ENCODE data around the gene IRF2BPL.

IRF2BPL gene

DNA sequence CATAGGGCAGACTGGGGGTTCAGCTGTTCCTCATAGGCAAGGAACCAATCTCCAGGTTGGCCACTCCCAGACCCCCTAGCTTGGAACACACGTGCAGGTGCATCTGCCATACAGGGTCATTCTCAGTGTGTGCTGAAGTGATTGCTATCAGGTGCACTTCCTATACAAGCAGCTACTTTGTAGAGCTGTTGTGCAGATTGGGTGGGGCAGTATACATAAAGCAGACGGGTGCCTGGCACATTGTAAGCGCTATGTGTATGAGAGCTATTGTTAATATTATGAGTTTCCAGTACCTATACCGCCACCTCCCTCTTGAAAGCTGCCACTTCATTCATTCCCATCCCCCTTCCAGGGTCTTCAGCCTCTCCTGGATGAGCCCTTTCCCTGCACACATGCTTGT, 17.3 kb downstream of the IRF2BPL start:
- no peaks in the 10 kb centered on the region for H3K36me3 ChIP-seq (ENCODE audit: control insufficient read depth, insufficient read depth, low read length)
- peaks cover 10% of the 10 kb centered on the region for H3K4me1 ChIP-seq (ENCODE audit: control insufficient read depth, insufficient read depth, low read length, poor library complexity, severe bottlenecking)
- no peak overlapping the region for H3K27ac ChIP-seq (ENCODE audit: insufficient read depth, low read length, poor library complexity, severe bottlenecking)
- no peak overlapping the region for H3K4me3 ChIP-seq (ENCODE audit: insufficient read depth, low read depth, low read length, poor library complexity, severe bottlenecking)
- H3K9me3 ChIP-seq (ENCODE audit: control insufficient read depth, low read length), result no peaks in the 10 kb centered on the region
- DNase-seq, result no peak
- H3K27me3 ChIP-seq (replicated peaks; ENCODE audit: control insufficient read depth, insufficient read depth, low read length, poor library complexity, severe bottlenecking), result no peaks in the 10 kb centered on the region

DNA sequence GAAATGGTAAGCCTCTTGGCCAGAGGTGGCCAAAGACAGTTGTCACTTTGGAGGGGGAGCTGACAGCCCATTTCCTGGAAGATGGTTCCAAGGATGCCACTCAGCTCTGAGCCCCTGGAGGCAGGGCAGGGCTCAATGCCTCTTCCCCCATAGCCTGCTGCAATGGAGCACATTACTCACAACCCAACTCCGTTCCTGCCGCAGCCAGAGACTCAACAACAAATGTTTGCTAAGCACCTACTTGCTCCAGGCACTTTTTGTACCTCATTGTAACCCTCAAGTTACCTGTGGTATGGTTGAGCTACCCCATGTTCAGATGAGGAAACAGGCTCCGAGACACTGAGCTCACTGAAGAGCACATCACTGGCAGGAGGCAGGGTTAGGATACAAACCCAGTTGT, 19.5 kb downstream of the IRF2BPL start:
- no peak for DNase-seq
- Histone ChIP-seq H3K27me3 (replicated peaks; ENCODE audit: control insufficient read depth, insufficient read depth, low read length, poor library complexity, severe bottlenecking) (no peaks in the 10 kb centered on the region), H3K9me3 (ENCODE audit: control insufficient read depth, low read length) (no peaks in the 10 kb centered on the region), H3K36me3 (ENCODE audit: control insufficient read depth, insufficient read depth, low read length) (no peaks in the 10 kb centered on the region), H3K27ac (ENCODE audit: insufficient read depth, low read length, poor library complexity, severe bottlenecking) (no peak overlapping the region), H3K4me1 (ENCODE audit: control insufficient read depth, insufficient read depth, low read length, poor library complexity, severe bottlenecking) (peaks cover 10% of the 10 kb centered on the region), H3K4me3 (ENCODE audit: insufficient read depth, low read depth, low read length, poor library complexity, severe bottlenecking) (no peak overlapping the region)

DNA sequence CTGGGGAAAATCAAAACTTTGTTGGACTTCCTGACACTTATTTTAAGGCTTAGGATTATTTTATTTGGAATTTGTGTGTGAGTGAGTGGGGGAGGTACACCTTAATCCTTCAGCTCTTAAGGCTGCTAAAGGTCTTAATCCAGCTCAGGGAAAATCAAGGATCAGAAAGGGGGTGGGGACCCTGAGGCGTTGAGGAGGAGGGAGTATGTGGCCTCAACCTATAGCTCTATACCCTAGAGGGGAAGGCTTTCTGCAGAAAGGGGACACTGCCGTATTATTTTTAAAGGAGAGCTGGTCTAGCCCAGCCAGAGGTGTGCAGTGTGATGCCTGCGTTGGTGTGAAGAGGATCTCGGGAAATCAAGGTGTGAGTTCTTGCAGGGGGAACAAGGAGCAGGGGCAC, 20.0 kb downstream of the IRF2BPL start:
- Histone ChIP-seq H3K4me1 (ENCODE audit: control insufficient read depth, insufficient read depth, low read length, poor library complexity, severe bottlenecking) (peaks cover 10% of the 10 kb centered on the region), H3K27ac (ENCODE audit: insufficient read depth, low read length, poor library complexity, severe bottlenecking) (no peak overlapping the region), H3K36me3 (ENCODE audit: control insufficient read depth, insufficient read depth, low read length) (no peaks in the 10 kb centered on the region), H3K4me3 (ENCODE audit: insufficient read depth, low read depth, low read length, poor library complexity, severe bottlenecking) (no peak overlapping the region), H3K27me3 (replicated peaks; ENCODE audit: control insufficient read depth, insufficient read depth, low read length, poor library complexity, severe bottlenecking) (no peaks in the 10 kb centered on the region), H3K9me3 (ENCODE audit: control insufficient read depth, low read length) (no peaks in the 10 kb centered on the region)
- DNase-seq, result no peak

DNA sequence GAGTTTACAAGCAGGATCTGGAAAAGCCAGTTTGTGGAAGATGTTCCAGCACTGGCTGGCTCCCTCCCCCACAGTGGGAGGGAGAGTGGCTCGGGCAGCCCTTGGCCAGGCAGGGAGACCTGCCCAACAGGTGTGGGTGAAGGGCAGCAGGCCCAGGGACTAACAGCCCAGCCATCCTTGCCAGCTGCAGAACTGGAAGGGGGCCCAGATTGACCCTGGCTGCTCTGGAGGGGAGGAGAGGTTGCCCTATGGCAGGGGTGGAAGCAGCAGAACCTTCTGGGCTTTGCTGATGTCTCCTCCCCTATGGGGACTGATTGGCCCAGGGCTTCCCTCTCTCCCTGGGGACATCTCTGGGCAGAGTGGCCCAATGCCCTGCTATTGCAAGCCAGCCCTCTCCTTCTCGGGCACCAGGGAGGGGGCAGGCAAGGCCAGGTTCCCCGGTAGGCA, 20.5 kb downstream of the IRF2BPL start:
- Histone ChIP-seq H3K4me3 (ENCODE audit: insufficient read depth, low read depth, low read length, poor library complexity, severe bottlenecking) (no peak overlapping the region), H3K9me3 (ENCODE audit: control insufficient read depth, low read length) (no peaks in the 10 kb centered on the region), H3K27me3 (replicated peaks; ENCODE audit: control insufficient read depth, insufficient read depth, low read length, poor library complexity, severe bottlenecking) (no peaks in the 10 kb centered on the region), H3K4me1 (ENCODE audit: control insufficient read depth, insufficient read depth, low read length, poor library complexity, severe bottlenecking) (peaks cover 10% of the 10 kb centered on the region), H3K36me3 (ENCODE audit: control insufficient read depth, insufficient read depth, low read length) (no peaks in the 10 kb centered on the region), H3K27ac (ENCODE audit: insufficient read depth, low read length, poor library complexity, severe bottlenecking) (no peak overlapping the region)
- DNase-seq, result no peak

DNA sequence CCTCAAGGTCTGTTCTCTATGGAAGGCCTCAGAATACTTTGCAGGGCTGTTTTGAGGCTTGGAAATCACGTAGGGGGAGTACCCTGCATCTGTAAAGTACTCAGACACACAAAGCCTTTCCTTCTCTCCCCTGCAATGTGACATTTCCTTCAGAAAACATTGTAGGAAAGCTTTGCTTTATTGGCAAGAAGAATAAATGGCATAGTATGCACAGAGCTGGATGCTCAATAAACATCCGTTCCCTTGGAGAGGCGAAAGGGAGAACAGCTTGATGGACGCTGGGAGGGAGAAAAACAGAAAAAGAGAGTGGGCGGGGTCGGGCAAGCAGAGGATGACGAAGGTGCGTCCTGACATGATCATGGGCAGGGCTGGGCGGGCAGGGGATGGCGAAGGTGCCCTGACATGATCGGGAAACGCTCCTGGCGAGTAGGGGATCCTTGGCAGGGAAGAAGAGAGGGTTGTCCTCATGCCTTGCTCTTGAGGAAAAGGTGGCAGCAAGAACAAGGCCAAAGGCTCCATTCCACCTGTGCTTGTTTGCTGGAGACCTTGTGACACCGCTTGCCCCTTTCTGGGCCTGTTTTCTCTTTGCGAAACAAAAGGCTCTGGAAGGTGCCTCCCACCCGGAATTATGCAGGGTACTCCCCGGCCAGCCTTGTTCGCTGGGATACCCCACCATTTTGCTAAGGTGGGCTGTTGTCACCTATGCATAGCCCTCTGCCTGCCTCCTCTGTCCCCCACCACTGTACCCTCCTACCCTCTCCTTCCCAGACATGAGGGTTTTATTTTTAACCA, 21.1 kb downstream of the IRF2BPL start:
- no peak overlapping the region for H3K4me3 ChIP-seq (ENCODE audit: insufficient read depth, low read depth, low read length, poor library complexity, severe bottlenecking)
- H3K36me3 ChIP-seq (ENCODE audit: control insufficient read depth, insufficient read depth, low read length), result no peaks in the 10 kb centered on the region
- peaks cover 10% of the 10 kb centered on the region for H3K4me1 ChIP-seq (ENCODE audit: control insufficient read depth, insufficient read depth, low read length, poor library complexity, severe bottlenecking)
- DNase-seq, result no peak
- no peaks in the 10 kb centered on the region for H3K27me3 ChIP-seq (replicated peaks; ENCODE audit: control insufficient read depth, insufficient read depth, low read length, poor library complexity, severe bottlenecking)
- no peaks in the 10 kb centered on the region for H3K9me3 ChIP-seq (ENCODE audit: control insufficient read depth, low read length)
- H3K27ac ChIP-seq (ENCODE audit: insufficient read depth, low read length, poor library complexity, severe bottlenecking), result no peak overlapping the region

DNA sequence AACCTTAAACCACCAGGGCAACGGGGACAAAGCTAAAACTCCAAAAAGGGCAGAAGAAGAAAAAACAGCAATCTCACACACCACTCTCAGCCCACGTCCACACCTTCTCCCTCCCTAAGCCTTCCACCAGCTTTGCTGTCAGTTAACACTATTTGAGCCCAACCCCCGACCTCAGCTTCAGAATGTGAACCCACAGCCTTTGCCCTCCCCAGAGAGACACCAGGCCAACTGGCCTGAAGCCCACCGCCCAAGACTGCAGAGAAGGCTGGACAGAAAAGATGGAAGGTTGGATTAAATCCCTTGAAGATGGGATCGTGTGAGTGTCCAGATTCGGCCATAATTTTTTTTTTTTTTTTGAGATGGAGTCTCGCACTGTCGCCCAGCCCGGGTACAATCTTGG, 22.4 kb downstream of the IRF2BPL start:
- DNase-seq, result no peak
- Histone ChIP-seq H3K9me3 (ENCODE audit: control insufficient read depth, low read length) (no peaks in the 10 kb centered on the region), H3K36me3 (ENCODE audit: control insufficient read depth, insufficient read depth, low read length) (no peaks in the 10 kb centered on the region), H3K4me3 (ENCODE audit: insufficient read depth, low read depth, low read length, poor library complexity, severe bottlenecking) (no peak overlapping the region), H3K27me3 (replicated peaks; ENCODE audit: control insufficient read depth, insufficient read depth, low read length, poor library complexity, severe bottlenecking) (no peaks in the 10 kb centered on the region), H3K27ac (ENCODE audit: insufficient read depth, low read length, poor library complexity, severe bottlenecking) (no peak overlapping the region), H3K4me1 (ENCODE audit: control insufficient read depth, insufficient read depth, low read length, poor library complexity, severe bottlenecking) (peaks cover 6% of the 10 kb centered on the region)

DNA sequence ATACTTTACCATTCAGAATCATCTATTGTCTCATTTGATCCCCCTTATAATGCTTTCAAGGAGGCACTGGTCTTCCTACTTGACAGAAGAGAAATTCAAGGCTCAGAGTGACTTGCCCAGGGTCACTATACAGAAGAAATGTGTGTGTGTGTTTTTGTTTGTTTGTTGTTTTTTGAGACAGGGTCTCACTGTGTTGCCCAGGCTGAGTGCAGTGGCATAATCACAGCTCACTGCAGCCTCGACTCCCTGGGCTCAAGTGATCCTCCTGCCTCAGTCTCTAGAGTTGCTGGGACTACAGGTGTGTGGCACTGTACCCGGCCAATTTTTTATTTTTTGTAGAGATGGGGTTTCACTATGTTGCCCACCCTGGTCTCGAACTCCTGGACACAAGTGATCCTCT, 22.9 kb downstream of the IRF2BPL start:
- Histone ChIP-seq H3K36me3 (ENCODE audit: control insufficient read depth, insufficient read depth, low read length) (no peaks in the 10 kb centered on the region), H3K27ac (ENCODE audit: insufficient read depth, low read length, poor library complexity, severe bottlenecking) (no peak overlapping the region), H3K27me3 (replicated peaks; ENCODE audit: control insufficient read depth, insufficient read depth, low read length, poor library complexity, severe bottlenecking) (no peaks in the 10 kb centered on the region), H3K9me3 (ENCODE audit: control insufficient read depth, low read length) (no peaks in the 10 kb centered on the region), H3K4me1 (ENCODE audit: control insufficient read depth, insufficient read depth, low read length, poor library complexity, severe bottlenecking) (peaks cover 3% of the 10 kb centered on the region), H3K4me3 (ENCODE audit: insufficient read depth, low read depth, low read length, poor library complexity, severe bottlenecking) (no peak overlapping the region)
- no peak for DNase-seq

DNA sequence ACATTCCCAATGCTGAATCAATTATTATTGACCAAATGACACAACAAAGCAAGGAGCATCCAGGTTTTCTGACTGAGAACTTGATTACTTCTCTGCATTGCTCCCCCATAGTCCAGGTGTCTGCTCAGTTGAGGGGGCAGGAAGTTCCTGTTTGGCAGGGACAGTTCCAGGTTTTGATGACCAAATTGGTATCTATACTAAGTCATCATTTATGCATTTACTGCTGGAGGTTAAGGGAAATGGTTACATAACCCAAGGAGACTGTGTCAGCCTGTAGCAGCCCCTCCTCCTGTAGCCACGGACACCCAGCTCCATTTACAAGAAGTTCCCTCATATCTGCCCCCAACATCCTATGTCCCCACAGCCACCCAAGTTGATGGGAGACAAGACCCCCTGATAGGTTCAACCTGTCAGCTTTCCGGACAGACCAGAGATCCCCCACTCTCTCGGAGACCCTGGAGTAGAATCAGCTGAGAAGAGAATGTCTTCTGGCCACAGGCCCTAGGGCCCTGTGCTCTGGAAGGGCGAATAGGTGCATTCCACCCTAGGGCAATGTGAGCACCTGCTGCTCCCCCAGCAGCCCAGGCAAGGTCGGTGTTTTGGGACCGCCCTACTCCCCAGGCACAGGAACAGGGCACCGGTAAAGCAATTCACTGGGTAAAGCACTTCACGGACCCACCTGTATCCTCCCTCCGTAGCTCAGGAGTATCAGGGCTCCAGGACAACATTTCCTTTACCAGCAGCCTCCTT, 23.6 kb downstream of the IRF2BPL start:
- Histone ChIP-seq H3K36me3 (ENCODE audit: control insufficient read depth, insufficient read depth, low read length) (no peaks in the 10 kb centered on the region), H3K4me3 (ENCODE audit: insufficient read depth, low read depth, low read length, poor library complexity, severe bottlenecking) (no peak overlapping the region), H3K4me1 (ENCODE audit: control insufficient read depth, insufficient read depth, low read length, poor library complexity, severe bottlenecking) (no peaks in the 10 kb centered on the region), H3K9me3 (ENCODE audit: control insufficient read depth, low read length) (no peaks in the 10 kb centered on the region), H3K27ac (ENCODE audit: insufficient read depth, low read length, poor library complexity, severe bottlenecking) (no peak overlapping the region), H3K27me3 (replicated peaks; ENCODE audit: control insufficient read depth, insufficient read depth, low read length, poor library complexity, severe bottlenecking) (no peaks in the 10 kb centered on the region)
- DNase-seq, result no peak

DNA sequence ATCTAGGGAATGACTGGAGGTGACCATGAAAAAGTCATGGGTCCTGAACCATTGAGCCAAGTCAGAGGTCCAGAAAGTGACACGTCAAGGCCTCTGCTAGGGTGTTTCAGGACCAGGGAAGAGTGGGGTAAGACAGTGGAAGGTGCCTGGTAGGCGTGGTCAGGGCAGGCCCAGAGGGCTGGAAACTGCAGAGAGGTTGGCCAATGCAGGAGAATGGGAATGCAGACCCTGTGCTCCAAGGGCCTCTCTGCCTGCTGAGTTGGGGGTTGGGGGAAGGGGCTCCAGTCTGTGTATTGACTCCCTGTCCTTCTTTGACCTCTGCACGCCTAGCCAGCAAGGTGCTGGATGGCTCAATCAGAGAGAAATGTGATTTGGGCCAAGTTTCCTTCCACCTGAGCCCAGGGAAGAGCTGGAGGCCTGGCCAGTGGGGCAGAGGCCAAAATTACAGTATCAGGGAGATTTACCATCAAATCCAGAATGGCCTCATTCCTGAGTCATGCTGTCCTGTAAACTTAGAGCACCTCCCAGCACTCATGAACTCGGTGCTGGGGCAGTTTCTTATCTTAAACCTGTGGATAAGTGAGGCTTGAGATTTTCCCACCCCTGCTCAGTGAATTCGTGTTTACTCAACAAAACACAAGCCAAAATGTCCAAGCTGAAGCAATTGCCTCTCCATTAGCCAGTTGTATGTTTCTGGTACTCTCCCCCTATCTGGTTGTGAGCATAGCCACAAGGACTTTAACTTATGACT, 24.4 kb downstream of the IRF2BPL start:
- no peaks in the 10 kb centered on the region for H3K27me3 ChIP-seq (replicated peaks; ENCODE audit: control insufficient read depth, insufficient read depth, low read length, poor library complexity, severe bottlenecking)
- DNase-seq, result no peak
- H3K4me3 ChIP-seq (ENCODE audit: insufficient read depth, low read depth, low read length, poor library complexity, severe bottlenecking), result no peak overlapping the region
- H3K9me3 ChIP-seq (ENCODE audit: control insufficient read depth, low read length), result no peaks in the 10 kb centered on the region
- no peaks in the 10 kb centered on the region for H3K36me3 ChIP-seq (ENCODE audit: control insufficient read depth, insufficient read depth, low read length)
- H3K4me1 ChIP-seq (ENCODE audit: control insufficient read depth, insufficient read depth, low read length, poor library complexity, severe bottlenecking), result no peaks in the 10 kb centered on the region
- H3K27ac ChIP-seq (ENCODE audit: insufficient read depth, low read length, poor library complexity, severe bottlenecking), result no peak overlapping the region

DNA sequence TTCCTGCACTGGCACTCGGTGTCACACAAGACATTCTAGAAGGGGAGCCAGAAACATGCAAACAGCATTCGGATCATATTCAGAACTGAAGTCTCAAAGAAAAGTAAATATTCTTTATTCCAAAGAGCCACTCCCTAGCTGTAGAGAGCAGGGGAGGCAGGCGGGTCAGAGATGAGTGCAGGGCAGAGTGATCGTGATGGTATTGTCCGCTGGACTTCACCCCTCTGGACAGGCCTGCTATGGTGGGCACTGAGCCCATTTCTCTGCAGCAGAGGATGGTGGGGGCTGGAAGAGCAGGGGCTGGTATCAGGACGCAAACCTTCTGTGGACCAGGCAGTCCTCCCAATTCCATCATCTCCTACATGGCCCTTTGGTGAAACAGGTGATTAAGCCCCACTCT, 25.6 kb downstream of the IRF2BPL start:
- no peaks in the 10 kb centered on the region for H3K9me3 ChIP-seq (ENCODE audit: control insufficient read depth, low read length)
- H3K27me3 ChIP-seq (replicated peaks; ENCODE audit: control insufficient read depth, insufficient read depth, low read length, poor library complexity, severe bottlenecking), result no peaks in the 10 kb centered on the region
- no peaks in the 10 kb centered on the region for H3K4me1 ChIP-seq (ENCODE audit: control insufficient read depth, insufficient read depth, low read length, poor library complexity, severe bottlenecking)
- DNase-seq, result no peak
- H3K4me3 ChIP-seq (ENCODE audit: insufficient read depth, low read depth, low read length, poor library complexity, severe bottlenecking), result no peak overlapping the region
- H3K27ac ChIP-seq (ENCODE audit: insufficient read depth, low read length, poor library complexity, severe bottlenecking), result no peak overlapping the region
- H3K36me3 ChIP-seq (ENCODE audit: control insufficient read depth, insufficient read depth, low read length), result no peaks in the 10 kb centered on the region

Data from effector memory CD4-positive, alpha-beta T cell (primary cell).